Lower leg skin (tissue), 3 donors: ENCODE results near the gene RARB.

ENCODE experiments used
- POLR2A ChIP-seq, 2 donors: fragments of 450-650 bp; IDR thresholded peaks; one replicate each; pipeline ENCODE4 v1.6.1; 2016 to 2017; ENCODE audit warnings: antibody characterized with exemption in 2 of 2, mild to moderate bottlenecking in 1 of 2, moderate library complexity in 1 of 2
- TF ChIP-seq, protein P1 (sequence below), 3 donors: fragments of 450-650 bp; IDR thresholded peaks; one replicate each; pipeline ENCODE4 v1.5.1; 2016; ENCODE audit warnings: antibody characterized with exemption in 3 of 3, mild to moderate bottlenecking in 3 of 3, moderate library complexity in 2 of 3

GRCh38 chr3:25381083-25381482, 47.0 kb upstream of the RARB start:
- TF ChIP-seq, protein P1, sequence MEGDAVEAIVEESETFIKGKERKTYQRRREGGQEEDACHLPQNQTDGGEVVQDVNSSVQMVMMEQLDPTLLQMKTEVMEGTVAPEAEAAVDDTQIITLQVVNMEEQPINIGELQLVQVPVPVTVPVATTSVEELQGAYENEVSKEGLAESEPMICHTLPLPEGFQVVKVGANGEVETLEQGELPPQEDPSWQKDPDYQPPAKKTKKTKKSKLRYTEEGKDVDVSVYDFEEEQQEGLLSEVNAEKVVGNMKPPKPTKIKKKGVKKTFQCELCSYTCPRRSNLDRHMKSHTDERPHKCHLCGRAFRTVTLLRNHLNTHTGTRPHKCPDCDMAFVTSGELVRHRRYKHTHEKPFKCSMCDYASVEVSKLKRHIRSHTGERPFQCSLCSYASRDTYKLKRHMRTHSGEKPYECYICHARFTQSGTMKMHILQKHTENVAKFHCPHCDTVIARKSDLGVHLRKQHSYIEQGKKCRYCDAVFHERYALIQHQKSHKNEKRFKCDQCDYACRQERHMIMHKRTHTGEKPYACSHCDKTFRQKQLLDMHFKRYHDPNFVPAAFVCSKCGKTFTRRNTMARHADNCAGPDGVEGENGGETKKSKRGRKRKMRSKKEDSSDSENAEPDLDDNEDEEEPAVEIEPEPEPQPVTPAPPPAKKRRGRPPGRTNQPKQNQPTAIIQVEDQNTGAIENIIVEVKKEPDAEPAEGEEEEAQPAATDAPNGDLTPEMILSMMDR (IDR thresholded peaks at IDR 0.05) = no peak
- no peak for TF ChIP-seq POLR2A (IDR thresholded peaks at IDR 0.05)
